22Rv1 (cell line): ENCODE results near the gene MSI2.

Experiments used
- CTCF ChIP-seq: fragments of 450-650 bp; IDR thresholded peaks from 2 replicates; pipeline ENCODE4 v1.5.1; 2017; ENCODE audit warnings: mild to moderate bottlenecking
- ZFX ChIP-seq: fragments of 450-650 bp; IDR thresholded peaks from 2 replicates; pipeline ENCODE4 v1.6.1; 2017; ENCODE audit warnings: antibody characterized with exemption, borderline replicate concordance

- TF ChIP-seq CTCF (no peak), ZFX (no peak)
Observed at GRCh38 chr17:57562184-57562698, 305.9 kb downstream of the MSI2 start.
